HEK293 (cell line): Measurements from ENCODE around the gene SAMD3.

Experiments
- CTCF ChIP-seq: fragments of 450-650 bp; formaldehyde crosslinking; IDR thresholded peaks from 2 replicates; pipeline ENCODE4 v1.5.1; 2016; ENCODE audit warnings: missing biosample characterization, missing genetic modification characterization
- MZF1 ChIP-seq: fragments of 450-650 bp; formaldehyde crosslinking; IDR thresholded peaks from 2 replicates; pipeline ENCODE4 v1.5.1; 2017; ENCODE audit warnings: missing biosample characterization, missing genetic modification characterization, borderline replicate concordance
- TRIM28 ChIP-seq: IDR thresholded peaks from 2 replicates; pipeline ENCODE4 v1.6.1; 2011; ENCODE audit warnings: low read length, control low read depth, borderline replicate concordance
- ZBTB49 ChIP-seq: fragments of 450-650 bp; formaldehyde crosslinking; IDR thresholded peaks from 2 replicates; pipeline ENCODE4 v1.5.1; 2016; ENCODE audit warnings: missing biosample characterization, missing genetic modification characterization, low read depth
- ZNF23 ChIP-seq: fragments of 450-650 bp; formaldehyde crosslinking; IDR thresholded peaks from 2 replicates; pipeline ENCODE4 v1.5.1; 2016; ENCODE audit warnings: missing biosample characterization, missing genetic modification characterization, borderline replicate concordance
- ZNF501 ChIP-seq: fragments of 450-650 bp; formaldehyde crosslinking; IDR thresholded peaks from 2 replicates; pipeline ENCODE4 v1.5.1; 2016; ENCODE audit warnings: missing biosample characterization, missing genetic modification characterization
- ZNF561 ChIP-seq: fragments of 450-650 bp; IDR thresholded peaks from 2 replicates; pipeline ENCODE4 v1.5.1; 2018; ENCODE audit warnings: missing biosample characterization, missing genetic modification characterization, borderline replicate concordance
- ZNF660 ChIP-seq: fragments of 450-650 bp; IDR thresholded peaks from 2 replicates; pipeline ENCODE4 v1.5.1; 2018; ENCODE audit warnings: missing biosample characterization, mild to moderate bottlenecking, missing genetic modification characterization
- ZNF704 ChIP-seq: fragments of 450-650 bp; formaldehyde crosslinking; IDR thresholded peaks from 2 replicates; pipeline ENCODE4 v1.5.1; 2016; ENCODE audit warnings: missing biosample characterization, missing genetic modification characterization

GRCh38 chr6:130152908-130153510 is 69.7 kb downstream of the SAMD3 start:
- no peak for TF ChIP-seq ZBTB49 (tag by site-specific recombination)
- no peak for TF ChIP-seq ZNF561 (tag by site-specific recombination)
- no peak for TF ChIP-seq CTCF (tag by site-specific recombination)
- TF ChIP-seq MZF1 (tag by site-specific recombination) = no peak
- no peak for TF ChIP-seq ZNF501 (tag by site-specific recombination)
- no peak for TF ChIP-seq ZNF23 (tag by site-specific recombination)
- no peak for TF ChIP-seq ZNF704 (tag by site-specific recombination)
- TF ChIP-seq ZNF660 (tag by site-specific recombination) = no peak
- no peak for TF ChIP-seq TRIM28
